ENCODE measurements around the gene RFTN2. TPM values are rescaled to one million over a fixed set of nuclear protein-coding genes. Genes with fewer than 3 reads are reported as not detected.
A peak's percentile ranks its signal among the peaks of the same experiment; 100 is the strongest.

The RFTN2 gene
- total and polyA plus RNA-seq, 2 of the 13 experiments (the other 11 are each of a cell fraction or from before 2014, with no cell fraction given): not detected

DNA sequence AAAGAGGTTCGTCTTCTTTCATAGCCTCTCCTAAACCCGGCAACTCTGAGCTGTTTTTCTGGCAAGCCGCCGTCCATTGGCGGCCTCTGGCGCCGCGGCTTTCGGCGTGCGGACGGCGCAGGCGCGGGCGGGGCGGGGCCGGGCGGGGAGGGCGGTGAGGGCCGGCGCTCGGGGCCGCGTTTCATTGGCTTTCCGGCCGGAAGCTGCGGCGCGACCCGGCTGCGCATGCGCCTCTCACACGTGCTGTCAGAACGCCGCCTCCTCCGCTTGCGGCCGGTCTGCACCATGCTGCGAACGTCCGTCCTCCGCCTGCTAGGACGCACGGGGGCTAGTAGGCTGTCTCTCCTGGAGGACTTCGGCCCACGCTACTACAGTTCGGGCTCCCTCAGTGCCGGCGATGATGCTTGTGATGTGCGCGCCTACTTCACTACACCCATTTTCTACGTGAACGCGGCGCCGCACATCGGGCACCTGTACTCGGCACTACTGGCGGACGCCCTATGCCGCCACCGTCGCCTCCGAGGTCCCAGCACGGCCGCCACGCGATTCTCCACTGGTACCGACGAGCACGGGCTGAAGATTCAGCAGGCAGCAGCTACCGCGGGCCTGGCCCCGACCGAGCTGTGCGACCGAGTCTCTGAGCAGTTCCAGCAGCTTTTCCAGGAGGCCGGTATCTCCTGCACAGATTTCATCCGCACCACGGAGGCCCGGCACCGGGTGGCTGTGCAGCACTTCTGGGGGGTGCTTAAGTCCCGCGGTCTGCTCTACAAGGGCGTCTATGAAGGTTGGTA lies 29.9 kb upstream of the RFTN2 start, which contains the start of gene MARS2 (continued):
- TF ChIP-seq ZNF772 (CRISPR knock-in tag; IDR thresholded peaks at IDR 0.05) (peak; percentile 54; the same call in 1 of the 2 replicates), FOXA3 (CRISPR knock-in tag; IDR thresholded peaks at IDR 0.05) (peak; percentile 63), ZNF333 (CRISPR knock-in tag; IDR thresholded peaks at IDR 0.05; ENCODE audit: borderline replicate concordance) (no peak; the same call in 1 of the 2 replicates), PAF1 (CRISPR knock-in tag; IDR thresholded peaks at IDR 0.05) (no peak), ATM (IDR thresholded peaks at IDR 0.05; ENCODE audit: borderline replicate concordance) (no peak), HMG20B (CRISPR knock-in tag; conservative IDR thresholded peaks at IDR 0.05) (peak; percentile 0; the same call in 1 of the 2 replicates), MEIS1 (CRISPR knock-in tag; IDR thresholded peaks at IDR 0.05; ENCODE audit: borderline replicate concordance) (peak; percentile 62; the same call in 1 of the 2 replicates), ONECUT2 (CRISPR knock-in tag; IDR thresholded peaks at IDR 0.05) (peak; percentile 49; the same call in 1 of the 2 replicates), ZNF180 (CRISPR knock-in tag; IDR thresholded peaks at IDR 0.05; ENCODE audit: borderline replicate concordance, low read depth) (no peak), BRCA1 (CRISPR knock-in tag; IDR thresholded peaks at IDR 0.05) (no peak), ZNF629 (CRISPR knock-in tag; conservative IDR thresholded peaks at IDR 0.05) (no peak), ZNF709 (CRISPR knock-in tag; IDR thresholded peaks at IDR 0.05) (no peak), KLF16 (CRISPR knock-in tag; IDR thresholded peaks at IDR 0.05) (peak in 1 of 2 experiments; percentile 91; a peak in 2 of 4 replicates), ZNF792 (CRISPR knock-in tag; IDR thresholded peaks at IDR 0.05) (peak; percentile 96), PRDM4 (CRISPR knock-in tag; IDR thresholded peaks at IDR 0.05; ENCODE audit: borderline replicate concordance) (no peak), XBP1 (CRISPR knock-in tag; IDR thresholded peaks at IDR 0.05) (no peak), ZBTB7B (CRISPR knock-in tag; IDR thresholded peaks at IDR 0.05) (0 out of 2 replicates have a peak, but pooled peaks have one; percentile 36), GTF2F1 (IDR thresholded peaks at IDR 0.05; ENCODE audit: low read length) (no peak), ARHGAP35 (CRISPR knock-in tag; IDR thresholded peaks at IDR 0.05; ENCODE audit: borderline replicate concordance) (peak; percentile 83), PITX1 (CRISPR knock-in tag; IDR thresholded peaks at IDR 0.05) (peak; percentile 43), SIX1 (CRISPR knock-in tag; IDR thresholded peaks at IDR 0.05; ENCODE audit: borderline replicate concordance) (no peak), ASH2L (IDR thresholded peaks at IDR 0.05; ENCODE audit: insufficient read length, low read depth, low read length) (peak; percentile 87), THAP11 (CRISPR knock-in tag; IDR thresholded peaks at IDR 0.05) (peak; percentile 82), ZNF770 (CRISPR knock-in tag; IDR thresholded peaks at IDR 0.05) (peak; percentile 60), ZBTB8A (CRISPR knock-in tag; IDR thresholded peaks at IDR 0.05; ENCODE audit: borderline replicate concordance, low read depth) (no peak), ZBTB7A (CRISPR knock-in tag; IDR thresholded peaks at IDR 0.05) (peak; percentile 63; the same call in 1 of the 2 replicates)
- TF ChIP-seq, protein P1, sequence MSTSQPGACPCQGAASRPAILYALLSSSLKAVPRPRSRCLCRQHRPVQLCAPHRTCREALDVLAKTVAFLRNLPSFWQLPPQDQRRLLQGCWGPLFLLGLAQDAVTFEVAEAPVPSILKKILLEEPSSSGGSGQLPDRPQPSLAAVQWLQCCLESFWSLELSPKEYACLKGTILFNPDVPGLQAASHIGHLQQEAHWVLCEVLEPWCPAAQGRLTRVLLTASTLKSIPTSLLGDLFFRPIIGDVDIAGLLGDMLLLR (CRISPR knock-in tag; IDR thresholded peaks at IDR 0.05): peak; percentile 92

Measured in HepG2 (cell line).